ENCODE results near the gene LTC4S. TPM values are rescaled to one million over a fixed set of nuclear protein-coding genes. Genes with fewer than 3 reads are reported as not detected.

LTC4S gene
- polyA plus RNA-seq, 3 donors: 0.65 to 2.1 (median 0.69) TPM

DNA sequence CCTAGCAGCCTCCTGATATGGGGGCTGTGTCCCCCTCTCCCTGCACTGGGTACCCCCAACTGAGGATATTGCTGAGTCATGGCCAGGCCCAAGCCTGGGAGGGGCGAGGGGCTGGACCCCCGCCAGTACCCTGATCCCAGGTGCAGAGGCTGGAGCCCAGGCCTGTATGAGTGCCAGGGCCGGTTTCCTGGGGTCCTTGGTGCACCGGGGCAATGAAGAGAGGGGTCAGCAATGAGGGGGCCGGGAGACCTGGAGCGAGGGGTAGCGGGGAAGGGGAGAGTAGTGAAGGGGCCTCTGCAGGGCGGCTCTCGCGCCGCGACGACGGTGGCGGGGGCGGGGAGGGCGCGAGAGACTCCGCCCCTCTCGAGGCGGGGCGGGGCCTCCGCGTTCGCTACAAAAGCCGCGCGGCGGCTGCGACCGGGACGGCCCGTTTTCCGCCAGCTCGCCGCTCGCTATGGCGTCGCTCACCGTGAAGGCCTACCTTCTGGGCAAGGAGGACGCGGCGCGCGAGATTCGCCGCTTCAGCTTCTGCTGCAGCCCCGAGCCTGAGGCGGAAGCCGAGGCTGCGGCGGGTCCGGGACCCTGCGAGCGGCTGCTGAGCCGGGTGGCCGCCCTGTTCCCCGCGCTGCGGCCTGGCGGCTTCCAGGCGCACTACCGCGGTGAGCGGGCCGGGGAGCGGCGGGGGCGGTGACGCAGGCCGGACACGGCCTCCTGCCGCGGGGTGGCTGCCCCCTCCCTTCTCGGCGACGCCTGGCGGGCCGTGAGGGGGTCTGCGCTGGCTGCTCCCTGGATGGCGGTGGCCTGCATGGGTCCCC lies 26.9 kb downstream of the LTC4S start, which contains the start of gene SQSTM1:
Gene SQSTM1 (plus strand): TSS at position 423 of the 815 bp plus-strand sequence. CDS start 32 bp downstream, at position 455.
- Mint-ChIP-seq H3K4me1 (peaks cover 57% of the 10 kb centered on the region), H3K27me3 (ENCODE audit: low read depth in 3 of 3) (peaks cover 9 to 17% (median 15%) of the 10 kb centered on the region in 3 donors), H3K9me3 (peaks cover 0 to 3% (median 0%) of the 10 kb centered on the region in 7 donors), H3K4me3 (peak within 1 kb of the TSS; percentile 93 to 94), H3K36me3 (peaks cover 39 to 41% of the 10 kb centered on the region in 2 donors), H3K27ac (peak within 1 kb of the TSS; percentile 96 to 99 (median 98))
- H3K27me3 ChIP-seq (ENCODE audit: control insufficient read depth in 2 of 2, insufficient read depth in 2 of 2, low read length in 2 of 2): no peaks in the 10 kb centered on the region
- TF ChIP-seq, protein P1, sequence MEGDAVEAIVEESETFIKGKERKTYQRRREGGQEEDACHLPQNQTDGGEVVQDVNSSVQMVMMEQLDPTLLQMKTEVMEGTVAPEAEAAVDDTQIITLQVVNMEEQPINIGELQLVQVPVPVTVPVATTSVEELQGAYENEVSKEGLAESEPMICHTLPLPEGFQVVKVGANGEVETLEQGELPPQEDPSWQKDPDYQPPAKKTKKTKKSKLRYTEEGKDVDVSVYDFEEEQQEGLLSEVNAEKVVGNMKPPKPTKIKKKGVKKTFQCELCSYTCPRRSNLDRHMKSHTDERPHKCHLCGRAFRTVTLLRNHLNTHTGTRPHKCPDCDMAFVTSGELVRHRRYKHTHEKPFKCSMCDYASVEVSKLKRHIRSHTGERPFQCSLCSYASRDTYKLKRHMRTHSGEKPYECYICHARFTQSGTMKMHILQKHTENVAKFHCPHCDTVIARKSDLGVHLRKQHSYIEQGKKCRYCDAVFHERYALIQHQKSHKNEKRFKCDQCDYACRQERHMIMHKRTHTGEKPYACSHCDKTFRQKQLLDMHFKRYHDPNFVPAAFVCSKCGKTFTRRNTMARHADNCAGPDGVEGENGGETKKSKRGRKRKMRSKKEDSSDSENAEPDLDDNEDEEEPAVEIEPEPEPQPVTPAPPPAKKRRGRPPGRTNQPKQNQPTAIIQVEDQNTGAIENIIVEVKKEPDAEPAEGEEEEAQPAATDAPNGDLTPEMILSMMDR (IDR thresholded peaks at IDR 0.05): no peak
- peak; percentile 76 to 80 (median 80) for DNase-seq
- H3K36me3 ChIP-seq (replicated peaks in 1 of 2; ENCODE audit: control insufficient read depth in 1 of 2, insufficient read depth in 2 of 2, low read length in 2 of 2): peaks cover 33 to 34% of the 10 kb centered on the region in 2 donors
- under 1% methylated on average over 81 of the region's 81 CpGs for WGBS (ENCODE audit: insufficient coverage)
- peaks cover 51 to 69% of the 10 kb centered on the region in 2 donors for H3K4me1 ChIP-seq (ENCODE audit: control insufficient read depth in 1 of 2, insufficient read depth in 2 of 2, low read length in 2 of 2)
- peak within 1 kb of the TSS; percentile 87 to 99 (median 87) for H3K4me3 ChIP-seq (replicated peaks in 1 of 3; ENCODE audit: low read depth in 2 of 3, low read length in 3 of 3)
- H3K9ac ChIP-seq (ENCODE audit: insufficient read depth, low read length, poor library complexity, severe bottlenecking): peak within 1 kb of the TSS; percentile 100
- peaks cover 49% of the 10 kb centered on the region for H4K20me1 ChIP-seq (ENCODE audit: insufficient read depth, low read length)
- intact Hi-C loops (cut with micrococcal nuclease): loop anchor here (2.0 to 10.0 kb wide), 4 partner anchors 14 to 196 kb away; partner anchors contain the start of genes HNRNPH1 (in 1 of the 2) and MGAT4B (in 1 of the 2)
- H2AFZ ChIP-seq (ENCODE audit: insufficient read depth, low read depth, low read length, poor library complexity, severe bottlenecking): peak within 1 kb of the TSS; percentile 42
- peak within 1 kb of the TSS; percentile 96 for H3K4me2 ChIP-seq (replicated peaks; ENCODE audit: extremely low read depth, low read length, poor library complexity, severe bottlenecking)
- peak within 1 kb of the TSS; percentile 90 to 98 for H3K27ac ChIP-seq (ENCODE audit: low read depth in 1 of 2, low read length in 2 of 2)
- no peaks in the 10 kb centered on the region for H3K9me3 ChIP-seq (replicated peaks in 1 of 2; ENCODE audit: control insufficient read depth in 1 of 2, insufficient read depth in 1 of 2, low read length in 2 of 2)
- peaks cover 55% of the 10 kb centered on the region for H3K79me2 ChIP-seq (ENCODE audit: insufficient read depth, low read length)

DNA sequence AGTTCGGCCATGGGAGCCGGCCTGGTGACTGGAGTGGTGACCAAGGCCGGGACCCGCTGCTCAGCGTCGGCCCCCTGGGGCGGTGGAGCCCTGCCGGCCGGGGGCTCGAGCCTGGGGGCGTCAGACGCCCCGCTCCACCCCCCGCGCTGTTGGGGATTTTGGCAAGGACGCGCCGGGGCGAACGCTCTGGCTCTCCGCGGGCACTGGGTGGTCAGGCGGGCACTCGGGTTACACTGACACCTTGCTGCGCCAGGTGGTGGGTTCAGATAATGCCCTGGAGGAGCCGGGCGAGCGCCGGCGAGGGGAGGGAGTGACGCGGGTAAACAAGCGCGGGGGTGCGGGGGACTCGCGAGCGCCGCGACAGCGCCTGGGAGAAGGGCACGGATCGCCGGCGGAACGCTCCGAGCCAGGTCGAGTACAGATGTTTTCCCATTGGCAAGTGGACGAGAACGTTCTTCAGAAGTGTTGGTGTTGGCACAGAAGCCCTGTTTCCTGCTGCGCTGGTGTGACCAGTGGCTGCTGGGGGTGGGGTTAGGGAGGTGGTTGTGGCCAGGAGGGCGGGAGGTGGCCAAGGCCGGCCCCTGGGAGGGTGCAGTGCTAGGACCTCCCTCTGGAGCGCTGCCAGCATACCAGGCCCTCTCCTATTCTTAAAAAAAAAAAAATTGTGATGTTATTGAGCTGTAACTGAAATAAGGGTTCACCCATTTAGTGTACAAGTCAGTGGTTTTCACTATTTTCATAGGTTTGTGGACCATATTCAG lies 27.7 kb downstream of the LTC4S start:
- Mint-ChIP-seq H3K9me3 (peaks cover 0 to 3% (median 0%) of the 10 kb centered on the region in 7 donors), H3K36me3 (peaks cover 43 to 48% of the 10 kb centered on the region in 2 donors), H3K4me1 (peaks cover 63% of the 10 kb centered on the region), H3K27ac (peak overlapping the region; percentile 96 to 99 (median 98)), H3K27me3 (ENCODE audit: low read depth in 3 of 3) (peaks cover 6 to 12% (median 9%) of the 10 kb centered on the region in 3 donors), H3K4me3 (peak overlapping the region; percentile 93 to 94)
- Histone ChIP-seq H3K27ac (ENCODE audit: low read depth in 1 of 2, low read length in 2 of 2) (peak overlapping the region; percentile 90 to 98), H3K4me3 (replicated peaks in 1 of 3; ENCODE audit: low read depth in 2 of 3, low read length in 3 of 3) (peak overlapping the region; percentile 87 to 99 (median 87)), H3K27me3 (ENCODE audit: control insufficient read depth in 2 of 2, insufficient read depth in 2 of 2, low read length in 2 of 2) (no peaks in the 10 kb centered on the region), H2AFZ (ENCODE audit: insufficient read depth, low read depth, low read length, poor library complexity, severe bottlenecking) (peak overlapping the region; percentile 41), H4K20me1 (ENCODE audit: insufficient read depth, low read length) (peaks cover 57% of the 10 kb centered on the region), H3K4me2 (replicated peaks; ENCODE audit: extremely low read depth, low read length, poor library complexity, severe bottlenecking) (peak overlapping the region; percentile 96), H3K9me3 (replicated peaks in 1 of 2; ENCODE audit: control insufficient read depth in 1 of 2, insufficient read depth in 1 of 2, low read length in 2 of 2) (no peaks in the 10 kb centered on the region), H3K79me2 (ENCODE audit: insufficient read depth, low read length) (peaks cover 59% of the 10 kb centered on the region), H3K4me1 (ENCODE audit: control insufficient read depth in 1 of 2, insufficient read depth in 2 of 2, low read length in 2 of 2) (peaks cover 49 to 68% of the 10 kb centered on the region in 2 donors), H3K36me3 (replicated peaks in 1 of 2; ENCODE audit: control insufficient read depth in 1 of 2, insufficient read depth in 2 of 2, low read length in 2 of 2) (peaks cover 41 to 42% of the 10 kb centered on the region in 2 donors), H3K9ac (ENCODE audit: insufficient read depth, low read length, poor library complexity, severe bottlenecking) (peak overlapping the region; percentile 100)
- peak; percentile 79 to 90 (median 86) for DNase-seq
- TF ChIP-seq, protein P1 (IDR thresholded peaks at IDR 0.05): peak; percentile 22
- intact Hi-C loops (cut with micrococcal nuclease): loop anchor here (2.0 to 10.0 kb wide), 4 partner anchors 15 to 197 kb away; partner anchors contain the start of genes HNRNPH1 (in 1 of the 2) and MGAT4B (in 1 of the 2)
- under 1% methylated on average over 50 of the region's 54 CpGs for WGBS (ENCODE audit: insufficient coverage)
